Spleen (tissue), 7 donors: ENCODE data around the gene IGSF9.

Experiments
- POLR2A ChIP-seq, 3 donors: fragments of 450-650 bp; IDR thresholded peaks; one replicate each; pipeline ENCODE4 v1.5.1; 2017; ENCODE audit warnings: antibody characterized with exemption in 3 of 3, mild to moderate bottlenecking in 1 of 3
- POLR2AphosphoS5 ChIP-seq, 3 donors: sonication (generic); formaldehyde crosslinking; IDR thresholded peaks; one replicate each; pipeline ENCODE4 v1.5.1; 2017; ENCODE audit warnings: antibody characterized with exemption in 3 of 3
- TF ChIP-seq, protein P1 (sequence below), 11 experiments: fragments of 200-600 bp in 7 of 11; fragments of 450-650 bp in 4 of 11; sonication (generic) in 4 of 11; IDR thresholded peaks in 8 of 11; conservative IDR thresholded peaks in 3 of 11; 1 replicate in 7 of 11; 2 replicates in 4 of 11; pipeline versions ENCODE4 v1.4.0 to v1.8.0; 2016 to 2021; ENCODE audit warnings: antibody characterized with exemption in 11 of 11, inconsistent platforms in 4 of 11, mild to moderate bottlenecking in 1 of 11
- donor health status: DM: no; HTN: no; CAD: no; lungs with moderate emphysema.
- donor health status: DM: no; HTN: no; CAD: no.
- donor health status: DM: no; HTN: no; CAD: no.

DNA sequence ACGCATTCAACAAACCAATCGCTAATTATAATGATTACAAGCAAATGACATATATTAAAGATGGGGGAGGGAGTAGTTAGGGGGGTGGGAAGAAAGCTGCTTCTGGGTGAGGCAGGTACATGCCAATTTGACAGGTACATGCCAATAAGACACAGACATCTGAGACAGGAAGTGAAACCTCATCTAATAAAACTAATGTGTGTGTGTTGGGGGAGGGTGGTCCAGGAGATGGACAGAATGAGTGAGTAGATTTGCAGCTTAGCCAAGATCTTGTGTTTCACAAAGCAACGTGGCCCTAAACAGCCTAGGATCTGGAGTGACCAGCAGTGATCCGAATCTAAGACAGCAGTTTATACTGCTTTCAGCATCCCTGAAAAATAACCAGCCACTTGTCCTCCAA, 56.2 kb downstream of the IGSF9 start:
- TF ChIP-seq, protein P1, sequence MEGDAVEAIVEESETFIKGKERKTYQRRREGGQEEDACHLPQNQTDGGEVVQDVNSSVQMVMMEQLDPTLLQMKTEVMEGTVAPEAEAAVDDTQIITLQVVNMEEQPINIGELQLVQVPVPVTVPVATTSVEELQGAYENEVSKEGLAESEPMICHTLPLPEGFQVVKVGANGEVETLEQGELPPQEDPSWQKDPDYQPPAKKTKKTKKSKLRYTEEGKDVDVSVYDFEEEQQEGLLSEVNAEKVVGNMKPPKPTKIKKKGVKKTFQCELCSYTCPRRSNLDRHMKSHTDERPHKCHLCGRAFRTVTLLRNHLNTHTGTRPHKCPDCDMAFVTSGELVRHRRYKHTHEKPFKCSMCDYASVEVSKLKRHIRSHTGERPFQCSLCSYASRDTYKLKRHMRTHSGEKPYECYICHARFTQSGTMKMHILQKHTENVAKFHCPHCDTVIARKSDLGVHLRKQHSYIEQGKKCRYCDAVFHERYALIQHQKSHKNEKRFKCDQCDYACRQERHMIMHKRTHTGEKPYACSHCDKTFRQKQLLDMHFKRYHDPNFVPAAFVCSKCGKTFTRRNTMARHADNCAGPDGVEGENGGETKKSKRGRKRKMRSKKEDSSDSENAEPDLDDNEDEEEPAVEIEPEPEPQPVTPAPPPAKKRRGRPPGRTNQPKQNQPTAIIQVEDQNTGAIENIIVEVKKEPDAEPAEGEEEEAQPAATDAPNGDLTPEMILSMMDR (IDR thresholded peaks at IDR 0.05 in 8 of 11, conservative IDR thresholded peaks at IDR 0.05 in 3 of 11) = no peak
- TF ChIP-seq POLR2A (IDR thresholded peaks at IDR 0.05) = no peak
- no peak for TF ChIP-seq POLR2AphosphoS5 (IDR thresholded peaks at IDR 0.05)
